ENCODE results near the gene DIAPH2. TPM values are rescaled to one million over a fixed set of nuclear protein-coding genes. Genes with fewer than 3 reads are reported as not detected.

The DIAPH2 gene
- total RNA-seq, 1 donor from 2014 or later = 32.9 TPM

- intact Hi-C loops (cut with DNase I) = no loop called here
- no peak for ATAC-seq
- no peaks in the 10 kb centered on the region for H3K4me1 ChIP-seq
- H3K9me3 ChIP-seq = no peaks in the 10 kb centered on the region
- no peak for DNase-seq
- no peak overlapping the region for H3K27ac ChIP-seq
- no peaks in the 10 kb centered on the region for H3K27me3 ChIP-seq
- H3K4me3 ChIP-seq = no peak overlapping the region
- no peak for TF ChIP-seq CTCF (IDR thresholded peaks at IDR 0.05)
- no peaks in the 10 kb centered on the region for H3K36me3 ChIP-seq
Observed at GRCh38 chrX:97498093-97498492, 813.5 kb downstream of the DIAPH2 start.

- ATAC-seq = no peak
- Histone ChIP-seq H3K36me3 (no peaks in the 10 kb centered on the region), H3K27ac (no peak overlapping the region), H3K4me1 (no peaks in the 10 kb centered on the region), H3K4me3 (no peak overlapping the region), H3K27me3 (no peaks in the 10 kb centered on the region), H3K9me3 (no peaks in the 10 kb centered on the region)
- DNase-seq = no peak
- TF ChIP-seq CTCF (IDR thresholded peaks at IDR 0.05) = no peak
- intact Hi-C loops (cut with DNase I) = no loop called here
Observed at GRCh38 chrX:97504431-97504830, 819.8 kb downstream of the DIAPH2 start.

GRCh38 chrX:97517763-97518162, 833.1 kb downstream of the DIAPH2 start:
- H3K4me1 ChIP-seq = no peaks in the 10 kb centered on the region
- no peak for TF ChIP-seq CTCF (IDR thresholded peaks at IDR 0.05)
- H3K27me3 ChIP-seq = no peaks in the 10 kb centered on the region
- no peaks in the 10 kb centered on the region for H3K36me3 ChIP-seq
- DNase-seq (no peak), ATAC-seq (no peak)
- intact Hi-C loops (cut with DNase I) = no loop called here
- H3K9me3 ChIP-seq = no peaks in the 10 kb centered on the region
- no peak overlapping the region for H3K27ac ChIP-seq
- H3K4me3 ChIP-seq = no peak overlapping the region

GRCh38 chrX:97522307-97522706, 837.7 kb downstream of the DIAPH2 start:
- no peaks in the 10 kb centered on the region for H3K4me1 ChIP-seq
- intact Hi-C loops (cut with DNase I) = no loop called here
- H3K4me3 ChIP-seq = no peak overlapping the region
- no peak for DNase-seq
- no peak for ATAC-seq
- H3K9me3 ChIP-seq = no peaks in the 10 kb centered on the region
- H3K36me3 ChIP-seq = no peaks in the 10 kb centered on the region
- no peak for TF ChIP-seq CTCF (IDR thresholded peaks at IDR 0.05)
- H3K27ac ChIP-seq = no peak overlapping the region
- H3K27me3 ChIP-seq = no peaks in the 10 kb centered on the region

- H3K27me3 ChIP-seq = no peaks in the 10 kb centered on the region
- intact Hi-C loops (cut with DNase I) = no loop called here
- H3K27ac ChIP-seq = no peak overlapping the region
- H3K9me3 ChIP-seq = no peaks in the 10 kb centered on the region
- TF ChIP-seq CTCF (IDR thresholded peaks at IDR 0.05) = no peak
- ATAC-seq = no peak
- H3K4me3 ChIP-seq = no peak overlapping the region
- no peaks in the 10 kb centered on the region for H3K4me1 ChIP-seq
- no peaks in the 10 kb centered on the region for H3K36me3 ChIP-seq
- DNase-seq = no peak
Observed at GRCh38 chrX:97524340-97524739, 839.7 kb downstream of the DIAPH2 start.

GRCh38 chrX:97524997-97525396, 840.4 kb downstream of the DIAPH2 start:
- no peak for ATAC-seq
- intact Hi-C loops (cut with DNase I) = no loop called here

More at GRCh38 chrX:97524997-97525396, 840.4 kb downstream of the DIAPH2 start:
- no peak overlapping the region for H3K4me3 ChIP-seq
- no peak for DNase-seq
- TF ChIP-seq CTCF (IDR thresholded peaks at IDR 0.05) = no peak
- H3K27me3 ChIP-seq = no peaks in the 10 kb centered on the region
- H3K4me1 ChIP-seq = no peaks in the 10 kb centered on the region
- no peaks in the 10 kb centered on the region for H3K36me3 ChIP-seq
- H3K9me3 ChIP-seq = no peaks in the 10 kb centered on the region
- H3K27ac ChIP-seq = no peak overlapping the region
